Right lobe of liver (tissue), 6 donors: ENCODE results near the gene IPCEF1. TPM values are rescaled to one million over a fixed set of nuclear protein-coding genes. Genes with fewer than 3 reads are reported as not detected.

Experiments used
- ATAC-seq, 4 donors: fragments of 200-7000 bp; cut with Tn5 transposase; one replicate each; pipeline ENCODE4 v1.9.1; 2020; ENCODE audit warnings: mild to moderate bottlenecking in 4 of 4, moderate library complexity in 4 of 4
- DNase-seq, 3 donors: peaks; one replicate each; pipeline ENCODE4 v3.0.0-alpha.2; 2020
- H3K27ac ChIP-seq, 3 donors: fragments of 200-600 bp; one replicate each; pipeline ENCODE4 v1.8.0; 2022
- H3K27me3 ChIP-seq, 2 donors: fragments of 200-600 bp; one replicate each; pipeline ENCODE4 v1.8.0; 2022
- H3K36me3 ChIP-seq, 4 donors: fragments of 200-600 bp; sonication (generic) in 1 of 4; one replicate each; pipeline versions ENCODE4 v1.5.1 to v1.8.0; 2017 to 2022; ENCODE audit warnings: control low read depth in 1 of 4
- H3K4me1 ChIP-seq, 4 donors: fragments of 200-600 bp; sonication (generic) in 1 of 4; one replicate each; pipeline versions ENCODE4 v1.5.1 to v1.8.0; 2017 to 2022; ENCODE audit warnings: control low read depth in 1 of 4
- H3K4me3 ChIP-seq, 3 donors: fragments of 200-600 bp; one replicate each; pipeline ENCODE4 v1.8.0; 2022
- H3K9me3 ChIP-seq, 4 donors: fragments of 200-600 bp; sonication (generic) in 1 of 4; one replicate each; pipeline versions ENCODE4 v1.5.1 to v1.8.0; 2017 to 2022; ENCODE audit warnings: control low read depth in 1 of 4
- POLR2A ChIP-seq: fragments of 450-650 bp; IDR thresholded peaks from one replicate; pipeline ENCODE4 v1.6.1; 2017; ENCODE audit warnings: antibody characterized with exemption, mild to moderate bottlenecking
- WGBS: methylation state at CpG from one replicate; pipeline ENCODE4 v1.1.6; 2018; ENCODE audit warnings: low coverage, low lambda C conversion rate; ENCODE audit not compliant: insufficient coverage; ENCODE audit errors: missing lambda C conversion rate; 5-methylcytosine and 5-hydroxymethylcytosine counted together
- intact Hi-C, 2 donors: fragments of 100-400 bp; cut with DNase I; formaldehyde crosslinking; loops; one replicate each; pipeline versions ENCODE4 v1.11.2 to v1.14.1; 2022
- total RNA-seq, 6 experiments: library from RNA; depleted of rRNA in 2 of 6; stranded (reverse); fragments of >200 nt in 2 of 6; fragmentation: NEBNext Ultra II Directional in 3 of 6; extraction: Animal tissue kit (Norgen Biotek cat#: 25700) in 3 of 6; gene quantifications; one replicate each; pipeline versions ENCODE4 v1.1.0 to v1.2.4, GENCODE V29; 2016 to 2023
- TF ChIP-seq, protein P1 (sequence below), 4 donors: fragments of 200-600 bp in 3 of 4; fragments of 450-650 bp in 1 of 4; IDR thresholded peaks; one replicate each; pipeline versions ENCODE4 v1.5.1 to v1.8.0; 2016 to 2022; ENCODE audit warnings: antibody characterized with exemption in 4 of 4, mild to moderate bottlenecking in 2 of 4
- donor health status: DM: no; HTN: yes; CAD: no.
- donor health status: DM: no; HTN: no; CAD: no.
- donor health status: DM: no; HTN: no; CAD: no.
- donor health status: DM: no; HTN: yes; CAD: no.
- donor health status: DM: no; HTN: yes; CAD: no.

Gene IPCEF1
- total RNA-seq, 6 experiments from 2014 or later, result 0.90 to 3.0 (median 1.4) TPM

GRCh38 chr6:154218787-154219186 lies 137.8 kb downstream of the IPCEF1 start:
- ATAC-seq, result no peak
- no peak for DNase-seq
- TF ChIP-seq, protein P1, sequence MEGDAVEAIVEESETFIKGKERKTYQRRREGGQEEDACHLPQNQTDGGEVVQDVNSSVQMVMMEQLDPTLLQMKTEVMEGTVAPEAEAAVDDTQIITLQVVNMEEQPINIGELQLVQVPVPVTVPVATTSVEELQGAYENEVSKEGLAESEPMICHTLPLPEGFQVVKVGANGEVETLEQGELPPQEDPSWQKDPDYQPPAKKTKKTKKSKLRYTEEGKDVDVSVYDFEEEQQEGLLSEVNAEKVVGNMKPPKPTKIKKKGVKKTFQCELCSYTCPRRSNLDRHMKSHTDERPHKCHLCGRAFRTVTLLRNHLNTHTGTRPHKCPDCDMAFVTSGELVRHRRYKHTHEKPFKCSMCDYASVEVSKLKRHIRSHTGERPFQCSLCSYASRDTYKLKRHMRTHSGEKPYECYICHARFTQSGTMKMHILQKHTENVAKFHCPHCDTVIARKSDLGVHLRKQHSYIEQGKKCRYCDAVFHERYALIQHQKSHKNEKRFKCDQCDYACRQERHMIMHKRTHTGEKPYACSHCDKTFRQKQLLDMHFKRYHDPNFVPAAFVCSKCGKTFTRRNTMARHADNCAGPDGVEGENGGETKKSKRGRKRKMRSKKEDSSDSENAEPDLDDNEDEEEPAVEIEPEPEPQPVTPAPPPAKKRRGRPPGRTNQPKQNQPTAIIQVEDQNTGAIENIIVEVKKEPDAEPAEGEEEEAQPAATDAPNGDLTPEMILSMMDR (IDR thresholded peaks at IDR 0.05), result no peak
- TF ChIP-seq POLR2A, result no peak
- H3K36me3 ChIP-seq, result no peaks in the 10 kb centered on the region
- no peak overlapping the region for H3K4me3 ChIP-seq
- intact Hi-C loops, result no loop called here
- no peak overlapping the region for H3K27ac ChIP-seq
- no peaks in the 10 kb centered on the region for H3K9me3 ChIP-seq
- H3K27me3 ChIP-seq, result no peaks in the 10 kb centered on the region
- 67% methylated on average over 6 of the region's 6 CpGs for WGBS
- no peaks in the 10 kb centered on the region for H3K4me1 ChIP-seq

- Histone ChIP-seq H3K27me3 (no peaks in the 10 kb centered on the region), H3K36me3 (no peaks in the 10 kb centered on the region), H3K27ac (no peak overlapping the region), H3K4me1 (no peaks in the 10 kb centered on the region), H3K4me3 (no peak overlapping the region), H3K9me3 (no peaks in the 10 kb centered on the region)
- no peak for TF ChIP-seq POLR2A
- TF ChIP-seq, protein P1 (IDR thresholded peaks at IDR 0.05), result no peak
- ATAC-seq (peak in 3 of 4 donors; percentile 35 to 63 (median 36)), DNase-seq (no peak)
- intact Hi-C loops, result no loop called here
- 45% methylated on average over 6 of the region's 6 CpGs for WGBS
These were observed 138.3 kb downstream of the IPCEF1 start for GRCh38 chr6:154218301-154218700.

DNA sequence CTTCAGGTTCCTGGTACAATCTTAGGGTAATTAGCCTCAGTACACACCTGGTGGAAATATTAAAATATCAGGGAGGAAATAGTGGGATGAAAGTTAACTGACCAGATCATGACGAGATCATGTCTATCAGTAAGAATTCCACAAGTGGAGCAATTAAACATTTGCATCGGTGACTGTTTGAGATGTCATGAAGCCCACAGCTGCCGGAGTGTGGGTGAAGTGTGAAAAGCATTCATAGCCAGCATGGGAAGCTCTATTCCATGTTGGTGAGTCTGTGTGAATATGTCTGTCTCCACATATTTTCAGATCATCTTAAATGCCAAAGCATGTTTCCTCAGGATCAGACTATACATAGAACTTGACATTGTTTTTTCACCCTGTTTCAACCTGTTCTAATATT lies 142.8 kb downstream of the IPCEF1 start:
- H3K27ac ChIP-seq, result no peak overlapping the region
- H3K4me3 ChIP-seq, result no peak overlapping the region
- no peaks in the 10 kb centered on the region for H3K4me1 ChIP-seq
- intact Hi-C loops, result no loop called here
- 64% methylated on average over 2 of the region's 3 CpGs for WGBS
- H3K27me3 ChIP-seq, result no peaks in the 10 kb centered on the region
- no peak for DNase-seq
- H3K36me3 ChIP-seq, result no peaks in the 10 kb centered on the region
- TF ChIP-seq, protein P1 (IDR thresholded peaks at IDR 0.05), result no peak
- no peak for TF ChIP-seq POLR2A
- H3K9me3 ChIP-seq, result no peaks in the 10 kb centered on the region
- ATAC-seq, result no peak

DNA sequence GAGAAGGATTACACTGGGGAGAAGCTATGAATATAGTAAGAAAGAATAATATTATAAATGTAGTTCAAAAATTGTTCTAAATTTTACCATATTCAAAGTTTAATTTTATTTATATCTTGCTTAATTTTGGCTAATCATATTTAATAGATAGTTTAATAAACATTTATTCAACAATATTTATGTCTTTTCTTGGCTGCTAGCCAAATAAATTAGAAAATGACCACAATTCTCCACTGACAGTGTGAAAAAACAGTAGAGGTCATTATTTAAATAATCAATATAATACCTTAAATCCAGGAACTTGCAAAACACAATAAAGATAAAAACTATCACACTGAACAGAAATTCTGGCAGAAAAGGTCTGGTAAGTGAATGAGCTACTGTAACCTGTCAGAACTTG lies 145.9 kb downstream of the IPCEF1 start:
- intact Hi-C loops, result no loop called here
- TF ChIP-seq, protein P1 (IDR thresholded peaks at IDR 0.05), result no peak
- no peak for ATAC-seq

GRCh38 chr6:154209555-154209954 lies 147.0 kb downstream of the IPCEF1 start:
- Histone ChIP-seq H3K27me3 (no peaks in the 10 kb centered on the region), H3K4me1 (no peaks in the 10 kb centered on the region), H3K4me3 (no peak overlapping the region), H3K36me3 (no peaks in the 10 kb centered on the region), H3K27ac (no peak overlapping the region), H3K9me3 (no peaks in the 10 kb centered on the region)
- ATAC-seq (no peak), DNase-seq (no peak)
- intact Hi-C loops, result no loop called here
- TF ChIP-seq, protein P1 (IDR thresholded peaks at IDR 0.05), result no peak
- no peak for TF ChIP-seq POLR2A
- 48% methylated on average over 3 of the region's 3 CpGs for WGBS

More for the DNA sequence above, 145.9 kb downstream of the IPCEF1 start:
- H3K9me3 ChIP-seq, result no peaks in the 10 kb centered on the region
- no peak overlapping the region for H3K27ac ChIP-seq
- H3K4me1 ChIP-seq, result no peaks in the 10 kb centered on the region
- no peaks in the 10 kb centered on the region for H3K27me3 ChIP-seq
- DNase-seq, result no peak
- no peak overlapping the region for H3K4me3 ChIP-seq
- H3K36me3 ChIP-seq, result no peaks in the 10 kb centered on the region
